NT2/D1 (cell line): ENCODE data around the gene PAH.

Experiments used
- SUZ12 ChIP-seq: IDR thresholded peaks from 2 replicates; pipeline ENCODE4 v1.6.1; 2011; ENCODE audit not compliant: insufficient read length, insufficient read depth; ENCODE audit errors: extremely low read depth
- YY1 ChIP-seq: IDR thresholded peaks from 2 replicates; pipeline ENCODE4 v1.6.1; 2011; ENCODE audit not compliant: insufficient read length, insufficient read depth
- ZNF274 ChIP-seq: IDR thresholded peaks from 2 replicates; pipeline ENCODE4 v1.6.1; 2011; ENCODE audit warnings: mild to moderate bottlenecking, low read depth, low read length

- no peak for TF ChIP-seq YY1
- no peak for TF ChIP-seq SUZ12
- TF ChIP-seq ZNF274: no peak
Observed at GRCh38 chr12:102956738-102957327, 39.8 kb upstream of the PAH start.
